ENCODE measurements around the gene KCNJ9. TPM values are rescaled to one million over a fixed set of nuclear protein-coding genes. Genes with fewer than 3 reads are reported as not detected.
A peak's percentile ranks its signal among the peaks of the same experiment; 100 is the strongest.

The KCNJ9 gene
- total and polyA plus RNA-seq, 2 of the 13 experiments (the other 11 are each of a cell fraction or from before 2014, with no cell fraction given) = not detected

GRCh38 chr1:160053548-160054365 is 27.6 kb upstream of the KCNJ9 start (continued):
- no peak for TF ChIP-seq ZNF276 (CRISPR knock-in tag; IDR thresholded peaks at IDR 0.05; ENCODE audit: low read depth)
- no peak for TF ChIP-seq PRPF4 (IDR thresholded peaks at IDR 0.05; ENCODE audit: low read depth, low read length, poor library complexity, severe bottlenecking)
- TF ChIP-seq PATZ1 (CRISPR knock-in tag; IDR thresholded peaks at IDR 0.05) = peak; percentile 89
- no peak for TF ChIP-seq NFATC3 (CRISPR knock-in tag; IDR thresholded peaks at IDR 0.05)
- no peak for TF ChIP-seq IKZF1 (IDR thresholded peaks at IDR 0.05)
- no peak for TF ChIP-seq RFX5 (IDR thresholded peaks at IDR 0.05; ENCODE audit: low read depth, low read length)
- no peak for TF ChIP-seq SIN3A (IDR thresholded peaks at IDR 0.05; ENCODE audit: borderline replicate concordance, low read depth, low read length)
- no peak for TF ChIP-seq ZNF33A (CRISPR knock-in tag; IDR thresholded peaks at IDR 0.05; ENCODE audit: borderline replicate concordance)
- no peak for TF ChIP-seq HDAC6 (IDR thresholded peaks at IDR 0.05; ENCODE audit: low read depth, low read length)
- no peak for TF ChIP-seq ZBTB3 (CRISPR knock-in tag; IDR thresholded peaks at IDR 0.05; ENCODE audit: borderline replicate concordance, low read depth)
- TF ChIP-seq ZMYM3 (CRISPR knock-in tag; IDR thresholded peaks at IDR 0.05) = no peak
- TF ChIP-seq KIAA2018 (CRISPR knock-in tag; IDR thresholded peaks at IDR 0.05; ENCODE audit: borderline replicate concordance) = no peak
- no peak for TF ChIP-seq TSC22D2 (CRISPR knock-in tag; IDR thresholded peaks at IDR 0.05; ENCODE audit: borderline replicate concordance)
- TF ChIP-seq SRF (IDR thresholded peaks at IDR 0.05; ENCODE audit: low read depth, low read length) = no peak
- TF ChIP-seq ZNF34 (CRISPR knock-in tag; IDR thresholded peaks at IDR 0.05; ENCODE audit: borderline replicate concordance) = no peak
- peak; percentile 58; the same call in 1 of the 2 replicates for TF ChIP-seq SPEN (CRISPR knock-in tag; IDR thresholded peaks at IDR 0.05; ENCODE audit: low read depth)
